ENCODE data around the gene BRINP2.

The BRINP2 gene

GRCh38 chr1:177124577-177125278 lies 46.0 kb upstream of the BRINP2 start:
- ATAC-seq: no peak
- TF ChIP-seq OSR1 (CRISPR knock-in tag; IDR thresholded peaks at IDR 0.05) (no peak), ZNF70 (CRISPR knock-in tag; IDR thresholded peaks at IDR 0.05) (no peak), ISL1 (CRISPR knock-in tag; IDR thresholded peaks at IDR 0.05) (no peak)

GRCh38 chr1:177126267-177126666 lies 44.5 kb upstream of the BRINP2 start:
- TF ChIP-seq OSR1 (CRISPR knock-in tag; IDR thresholded peaks at IDR 0.05) (no peak), TSHZ2 (CRISPR knock-in tag; IDR thresholded peaks at IDR 0.05) (no peak), ZC3H10 (CRISPR knock-in tag; IDR thresholded peaks at IDR 0.05) (no peak), PPARA (CRISPR knock-in tag; IDR thresholded peaks at IDR 0.05; ENCODE audit: borderline replicate concordance) (no peak), ARNTL (CRISPR knock-in tag; IDR thresholded peaks at IDR 0.05; ENCODE audit: borderline replicate concordance, low read depth) (no peak), TCF4 (CRISPR knock-in tag; IDR thresholded peaks at IDR 0.05; ENCODE audit: borderline replicate concordance) (no peak), PATZ1 (CRISPR knock-in tag; IDR thresholded peaks at IDR 0.05; ENCODE audit: borderline replicate concordance) (no peak), ISL1 (CRISPR knock-in tag; IDR thresholded peaks at IDR 0.05) (no peak), ZFP30 (CRISPR knock-in tag; IDR thresholded peaks at IDR 0.05) (no peak)
- no peak for ATAC-seq

- TF ChIP-seq TCF4 (CRISPR knock-in tag; IDR thresholded peaks at IDR 0.05; ENCODE audit: borderline replicate concordance) (no peak), ARNTL (CRISPR knock-in tag; IDR thresholded peaks at IDR 0.05; ENCODE audit: borderline replicate concordance, low read depth) (no peak), CSDC2 (CRISPR knock-in tag; IDR thresholded peaks at IDR 0.05) (no peak), GLIS3 (CRISPR knock-in tag; IDR thresholded peaks at IDR 0.05) (no peak), ZFP3 (CRISPR knock-in tag; IDR thresholded peaks at IDR 0.05) (no peak), ZNF565 (CRISPR knock-in tag; conservative IDR thresholded peaks at IDR 0.05; ENCODE audit: low read depth) (no peak), TOX (CRISPR knock-in tag; IDR thresholded peaks at IDR 0.05; ENCODE audit: borderline replicate concordance) (no peak)
- no peak for ATAC-seq
These were observed 42.0 kb upstream of the BRINP2 start for GRCh38 chr1:177128665-177129281.

GRCh38 chr1:177130451-177130945 lies 40.3 kb upstream of the BRINP2 start:
- TF ChIP-seq OSR1 (CRISPR knock-in tag; IDR thresholded peaks at IDR 0.05): no peak
- TF ChIP-seq ZFP3 (CRISPR knock-in tag; IDR thresholded peaks at IDR 0.05): no peak
- no peak for TF ChIP-seq BACH2 (CRISPR knock-in tag; IDR thresholded peaks at IDR 0.05; ENCODE audit: borderline replicate concordance)
- TF ChIP-seq ESRRG (CRISPR knock-in tag; IDR thresholded peaks at IDR 0.05): no peak
- no peak for ATAC-seq

- ATAC-seq: no peak
These were observed 39.0 kb upstream of the BRINP2 start for GRCh38 chr1:177131723-177132122.

More at GRCh38 chr1:177131723-177132122, 39.0 kb upstream of the BRINP2 start:
- TF ChIP-seq ZFP30 (CRISPR knock-in tag; IDR thresholded peaks at IDR 0.05) (no peak), BACH2 (CRISPR knock-in tag; IDR thresholded peaks at IDR 0.05; ENCODE audit: borderline replicate concordance) (no peak), PATZ1 (CRISPR knock-in tag; IDR thresholded peaks at IDR 0.05; ENCODE audit: borderline replicate concordance) (no peak), CSRNP3 (CRISPR knock-in tag; IDR thresholded peaks at IDR 0.05) (no peak), ISL1 (CRISPR knock-in tag; IDR thresholded peaks at IDR 0.05) (no peak), ESRRG (CRISPR knock-in tag; IDR thresholded peaks at IDR 0.05) (no peak), ZNF70 (CRISPR knock-in tag; IDR thresholded peaks at IDR 0.05) (no peak), OSR1 (CRISPR knock-in tag; IDR thresholded peaks at IDR 0.05) (no peak), ZNF565 (CRISPR knock-in tag; conservative IDR thresholded peaks at IDR 0.05; ENCODE audit: low read depth) (no peak), TCF4 (CRISPR knock-in tag; IDR thresholded peaks at IDR 0.05; ENCODE audit: borderline replicate concordance) (no peak), ZNF8 (CRISPR knock-in tag; IDR thresholded peaks at IDR 0.05) (no peak), CSDC2 (CRISPR knock-in tag; IDR thresholded peaks at IDR 0.05) (no peak)
